Erythroblast (primary cell): ENCODE results near the gene HOXD13.

Experiments used
- GATA1 ChIP-seq: IDR thresholded peaks from 2 replicates; pipeline ENCODE4 v1.6.1; 2011; ENCODE audit warnings: low read depth, mild to moderate bottlenecking, control low read depth, low read length, moderate library complexity
- POLR2A ChIP-seq: IDR thresholded peaks from 2 replicates; pipeline ENCODE4 v1.6.1; 2011; ENCODE audit warnings: mild to moderate bottlenecking, low read length

DNA sequence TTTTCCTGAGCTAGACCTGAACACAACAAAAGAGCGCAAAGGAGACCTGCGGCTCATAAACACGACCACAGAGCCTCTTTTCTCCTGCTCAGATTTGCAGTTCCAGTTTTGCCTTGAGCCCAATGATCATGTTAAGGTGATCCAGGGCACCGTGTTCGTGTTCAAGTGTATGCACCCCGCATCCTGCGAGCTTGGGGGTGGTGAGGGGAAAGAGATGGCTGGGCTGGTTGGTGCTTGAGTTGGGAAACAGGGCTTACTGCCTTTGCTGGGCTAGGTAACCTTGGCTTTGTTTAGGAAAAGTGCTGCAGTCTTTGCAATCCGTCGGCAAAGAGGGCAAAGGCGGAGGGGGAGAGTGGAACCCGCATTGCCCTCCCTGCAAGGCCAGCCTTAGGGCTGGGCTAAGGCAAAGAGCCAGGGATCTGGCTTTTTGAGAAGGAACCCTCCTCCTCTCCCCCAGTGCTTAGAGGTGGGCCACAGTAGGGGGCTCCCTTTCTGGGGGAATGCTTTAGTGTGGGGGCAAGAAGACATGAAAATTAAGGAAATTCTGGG is 25.4 kb downstream of the HOXD13 start:
- TF ChIP-seq POLR2A: no peak
- no peak for TF ChIP-seq GATA1
